ENCODE data around the gene CLCN6. TPM values are rescaled to one million over a fixed set of nuclear protein-coding genes. Genes with fewer than 3 reads are reported as not detected.
"Not testable (repeated sequence)": the region's sequence is repeated elsewhere in the genome, so short reads cannot be mapped to it uniquely, and the experiment has no call there.

Gene CLCN6
- total RNA-seq, 2 experiments from 2014 or later, result 9.6 to 13.3 TPM

GRCh38 chr1:11799099-11799498 is 6.9 kb upstream of the CLCN6 start:
- no peak for DNase-seq
- H3K9me3 Mint-ChIP-seq, result no peaks in the 10 kb centered on the region
- no peaks in the 10 kb centered on the region for H3K36me3 Mint-ChIP-seq
- peaks cover 21% of the 10 kb centered on the region for H3K4me1 Mint-ChIP-seq
- no peak overlapping the region for H3K27ac Mint-ChIP-seq
- no peaks in the 10 kb centered on the region for H3K27me3 Mint-ChIP-seq
- H3K4me3 Mint-ChIP-seq, result no peak overlapping the region

- Mint-ChIP-seq H3K27ac (no peak overlapping the region), H3K36me3 (no peaks in the 10 kb centered on the region), H3K9me3 (no peaks in the 10 kb centered on the region), H3K27me3 (no peaks in the 10 kb centered on the region), H3K4me1 (peaks cover 27% of the 10 kb centered on the region), H3K4me3 (no peak overlapping the region)
- DNase-seq, result no peak
These were observed 6.1 kb upstream of the CLCN6 start for GRCh38 chr1:11799896-11800295.

DNA sequence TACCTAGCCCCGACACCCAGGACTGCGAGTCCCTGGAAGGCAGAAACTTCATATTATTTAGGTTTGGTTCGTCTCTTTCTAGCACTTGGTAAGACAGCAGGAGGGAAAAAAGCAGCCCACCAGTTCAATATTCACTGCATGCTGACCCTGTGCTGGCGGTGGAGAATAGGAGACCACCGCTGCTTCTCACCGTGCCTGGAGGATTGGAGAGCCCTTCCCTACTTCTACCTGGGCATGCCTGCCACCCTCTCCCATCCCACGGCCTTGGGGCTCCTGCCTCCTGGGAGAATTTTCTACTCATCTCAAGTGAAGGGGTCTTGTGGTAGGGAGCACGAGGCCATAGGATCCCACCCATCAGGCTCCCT is 5.6 kb upstream of the CLCN6 start:
- H3K36me3 Mint-ChIP-seq, result no peaks in the 10 kb centered on the region
- no peak for DNase-seq
- H3K27me3 Mint-ChIP-seq, result no peaks in the 10 kb centered on the region
- H3K9me3 Mint-ChIP-seq, result no peaks in the 10 kb centered on the region
- peaks cover 30% of the 10 kb centered on the region for H3K4me1 Mint-ChIP-seq
- no peak overlapping the region for H3K27ac Mint-ChIP-seq
- no peak overlapping the region for H3K4me3 Mint-ChIP-seq

- H3K27ac Mint-ChIP-seq, result no peak overlapping the region
- no peak for DNase-seq
- no peaks in the 10 kb centered on the region for H3K27me3 Mint-ChIP-seq
- peaks cover 30% of the 10 kb centered on the region for H3K4me1 Mint-ChIP-seq
- H3K9me3 Mint-ChIP-seq, result no peaks in the 10 kb centered on the region
- H3K36me3 Mint-ChIP-seq, result no peaks in the 10 kb centered on the region
- H3K4me3 Mint-ChIP-seq, result no peak overlapping the region
These were observed 5.1 kb upstream of the CLCN6 start for GRCh38 chr1:11800756-11801433.

DNA sequence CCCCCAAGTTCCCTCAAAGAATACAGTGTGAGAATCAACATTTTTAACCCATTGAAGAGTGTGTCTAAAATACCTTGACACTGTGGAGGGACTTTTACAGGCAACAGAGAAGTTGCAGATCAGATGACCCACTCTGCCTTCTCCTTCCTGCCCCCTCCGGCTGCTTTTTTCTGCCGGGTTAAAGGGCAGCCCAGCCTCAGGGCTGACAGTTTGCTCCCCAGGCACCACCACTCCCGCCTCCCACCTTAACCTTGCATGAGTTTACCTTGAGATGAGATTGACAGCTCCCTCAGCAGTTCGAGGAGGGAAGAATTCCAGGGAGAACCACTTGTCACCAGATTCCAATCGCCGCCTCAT is 3.4 kb upstream of the CLCN6 start:
- peaks cover 40% of the 10 kb centered on the region for H3K4me1 Mint-ChIP-seq

GRCh38 chr1:11802973-11803885 is 2.8 kb upstream of the CLCN6 start:
- peak overlapping the region; percentile 72 for H3K27ac Mint-ChIP-seq
- peak; percentile 79 for DNase-seq
- H3K36me3 Mint-ChIP-seq, result no peaks in the 10 kb centered on the region
- H3K4me1 Mint-ChIP-seq, result peaks cover 45% of the 10 kb centered on the region
- no peaks in the 10 kb centered on the region for H3K9me3 Mint-ChIP-seq
- H3K4me3 Mint-ChIP-seq, result peak overlapping the region; percentile 93
- no peaks in the 10 kb centered on the region for H3K27me3 Mint-ChIP-seq

More for the DNA sequence above, 3.4 kb upstream of the CLCN6 start:
- no peaks in the 10 kb centered on the region for H3K9me3 Mint-ChIP-seq
- H3K27ac Mint-ChIP-seq, result peak overlapping the region; percentile 72
- H3K36me3 Mint-ChIP-seq, result no peaks in the 10 kb centered on the region
- peak overlapping the region; percentile 93 for H3K4me3 Mint-ChIP-seq
- H3K27me3 Mint-ChIP-seq, result no peaks in the 10 kb centered on the region
- no peak for DNase-seq

DNA sequence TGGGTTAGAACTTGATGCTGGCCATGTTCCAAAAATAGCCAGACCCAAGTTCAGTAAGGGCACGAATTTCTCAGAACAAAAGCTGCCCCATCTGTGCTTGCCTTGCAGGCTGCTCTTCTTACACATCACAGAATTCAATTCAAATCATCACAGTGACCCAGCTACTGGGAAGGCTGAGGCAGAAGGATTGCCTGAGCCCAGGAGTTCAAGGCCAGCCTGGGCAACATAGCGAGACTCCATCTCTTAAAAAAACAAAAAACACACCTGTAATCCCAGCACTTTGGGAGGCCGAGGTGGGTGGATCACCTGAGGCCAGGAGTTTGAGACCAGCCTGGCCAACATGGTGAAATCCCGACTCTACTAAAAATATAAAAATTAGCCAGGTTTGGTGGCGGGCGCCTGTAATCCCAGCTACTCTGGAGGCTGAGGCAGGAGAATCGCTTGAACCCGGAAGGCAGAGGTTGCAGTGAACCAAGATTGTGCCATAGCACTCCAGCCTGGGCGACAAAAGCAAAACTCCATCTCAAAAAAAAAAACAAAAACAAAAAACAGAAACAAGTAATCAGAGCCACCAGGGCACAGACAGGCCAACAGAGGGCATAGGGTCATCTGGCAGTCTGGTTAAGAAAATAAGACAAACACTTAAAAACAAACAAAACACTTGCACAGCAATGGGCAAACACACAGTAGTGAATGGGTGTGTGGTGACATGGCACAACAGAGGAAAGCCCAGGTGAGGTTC is 1.9 kb upstream of the CLCN6 start:
- Mint-ChIP-seq H3K4me3 (peak overlapping the region; percentile 93), H3K27ac (peak overlapping the region; percentile 87), H3K4me1 (peaks cover 48% of the 10 kb centered on the region)
- not testable (repeated sequence) for H3K27me3 Mint-ChIP-seq, DNase-seq, H3K36me3 Mint-ChIP-seq, H3K9me3 Mint-ChIP-seq

- H3K4me1 Mint-ChIP-seq, result peaks cover 49% of the 10 kb centered on the region
- H3K4me3 Mint-ChIP-seq, result peak overlapping the region; percentile 93
- no peaks in the 10 kb centered on the region for H3K9me3 Mint-ChIP-seq
- no peaks in the 10 kb centered on the region for H3K27me3 Mint-ChIP-seq
- peak overlapping the region; percentile 87 for H3K27ac Mint-ChIP-seq
- H3K36me3 Mint-ChIP-seq, result peaks cover 4% of the 10 kb centered on the region
- DNase-seq, result peak; percentile 31
These were observed 1.1 kb upstream of the CLCN6 start for GRCh38 chr1:11804666-11805421.

DNA sequence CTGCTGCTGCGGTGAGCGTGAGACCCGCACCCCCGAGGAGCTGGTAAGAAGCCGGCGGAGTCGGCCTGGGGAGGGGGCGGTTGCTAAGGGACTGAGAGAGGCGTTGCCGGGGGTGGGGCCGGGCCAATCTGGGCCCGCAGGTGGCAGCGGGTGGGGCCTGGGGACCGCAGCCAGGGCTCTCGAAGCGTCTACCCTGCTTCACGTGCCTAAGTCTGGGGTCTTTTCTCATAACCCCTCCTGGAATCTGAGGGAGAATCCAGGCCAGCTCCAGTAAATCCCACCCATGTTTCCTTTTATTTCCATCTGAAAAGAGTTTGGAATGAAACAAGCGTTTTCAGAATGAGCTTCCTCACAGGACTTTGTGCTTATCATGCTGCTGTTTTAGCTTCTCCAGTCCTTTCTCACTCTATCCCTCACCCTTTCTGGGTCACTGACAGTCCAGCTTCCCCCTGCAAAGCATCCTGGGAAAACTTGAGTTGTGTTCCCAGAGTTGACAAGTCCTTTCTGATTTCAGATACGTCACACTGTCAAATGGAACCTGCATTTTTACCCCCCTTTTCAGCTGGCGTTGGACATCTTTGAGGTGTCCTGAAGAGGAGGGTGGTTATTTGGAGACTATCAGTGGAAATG is 431 bp downstream of the CLCN6 start:
- no peak for DNase-seq
- H3K9me3 Mint-ChIP-seq, result no peaks in the 10 kb centered on the region

GRCh38 chr1:11807133-11807532 is 1.1 kb downstream of the CLCN6 start:
- Mint-ChIP-seq H3K36me3 (peaks cover 10% of the 10 kb centered on the region), H3K4me3 (peak overlapping the region; percentile 93), H3K4me1 (peaks cover 50% of the 10 kb centered on the region), H3K9me3 (no peaks in the 10 kb centered on the region), H3K27me3 (no peaks in the 10 kb centered on the region), H3K27ac (peak overlapping the region; percentile 87)
- no peak for DNase-seq

More for the DNA sequence above, 431 bp downstream of the CLCN6 start:
- Mint-ChIP-seq H3K36me3 (peaks cover 4% of the 10 kb centered on the region), H3K27me3 (no peaks in the 10 kb centered on the region), H3K4me3 (peak overlapping the region; percentile 93), H3K4me1 (peaks cover 49% of the 10 kb centered on the region), H3K27ac (peak overlapping the region; percentile 87)

DNA sequence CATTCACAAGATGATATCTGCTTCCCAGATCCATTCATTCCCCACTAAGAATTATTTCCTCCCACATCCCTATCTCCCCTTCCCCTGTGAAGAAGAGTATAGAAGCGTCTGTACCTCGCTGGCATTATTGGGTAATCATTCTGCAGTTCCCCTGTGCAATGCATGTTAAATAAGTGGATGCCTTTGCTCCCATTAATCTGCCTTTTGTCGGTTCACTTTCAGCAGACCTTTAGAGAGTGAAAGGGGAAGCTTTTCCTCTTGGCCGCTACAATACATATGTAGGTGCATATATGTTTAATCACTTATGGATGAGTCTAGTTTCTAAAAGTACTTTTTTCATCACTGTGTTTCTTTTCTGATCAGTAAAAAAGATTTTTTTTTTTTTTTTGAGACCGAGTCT is 7.0 kb downstream of the CLCN6 start:
- peaks cover 11% of the 10 kb centered on the region for H3K4me1 Mint-ChIP-seq
- H3K9me3 Mint-ChIP-seq, result no peaks in the 10 kb centered on the region
- peaks cover 14% of the 10 kb centered on the region for H3K36me3 Mint-ChIP-seq
- no peak overlapping the region for H3K27ac Mint-ChIP-seq
- H3K27me3 Mint-ChIP-seq, result no peaks in the 10 kb centered on the region
- H3K4me3 Mint-ChIP-seq, result no peak overlapping the region
- no peak for DNase-seq

DNA sequence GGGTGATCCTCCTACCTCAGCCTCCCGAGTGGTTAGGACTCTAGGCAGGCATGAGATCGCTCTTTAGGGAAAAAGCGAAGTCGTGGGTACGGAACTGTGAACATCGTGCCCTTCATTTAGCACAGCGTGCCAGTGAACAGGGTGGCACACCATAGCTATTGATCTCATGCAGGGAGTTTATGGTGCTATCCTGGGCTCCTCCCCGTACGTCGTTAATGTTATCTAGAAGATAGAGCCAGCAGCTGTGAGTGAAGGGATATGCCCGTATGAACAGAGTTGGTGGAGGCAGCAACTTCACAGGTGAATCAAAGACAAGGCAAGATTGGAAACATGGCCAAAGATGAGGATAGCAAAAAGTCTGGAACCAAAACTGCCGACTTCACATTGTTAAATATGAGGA is 11.2 kb downstream of the CLCN6 start:
- Mint-ChIP-seq H3K4me3 (no peak overlapping the region), H3K27me3 (no peaks in the 10 kb centered on the region), H3K27ac (no peak overlapping the region), H3K9me3 (no peaks in the 10 kb centered on the region), H3K36me3 (peaks cover 8% of the 10 kb centered on the region), H3K4me1 (peaks cover 2% of the 10 kb centered on the region)
- DNase-seq, result no peak

GRCh38 chr1:11822091-11822490 is 16.1 kb downstream of the CLCN6 start:
- Mint-ChIP-seq H3K4me3 (no peak overlapping the region), H3K4me1 (no peaks in the 10 kb centered on the region), H3K27me3 (no peaks in the 10 kb centered on the region), H3K36me3 (peaks cover 6% of the 10 kb centered on the region), H3K9me3 (no peaks in the 10 kb centered on the region), H3K27ac (no peak overlapping the region)
- DNase-seq, result no peak

DNA sequence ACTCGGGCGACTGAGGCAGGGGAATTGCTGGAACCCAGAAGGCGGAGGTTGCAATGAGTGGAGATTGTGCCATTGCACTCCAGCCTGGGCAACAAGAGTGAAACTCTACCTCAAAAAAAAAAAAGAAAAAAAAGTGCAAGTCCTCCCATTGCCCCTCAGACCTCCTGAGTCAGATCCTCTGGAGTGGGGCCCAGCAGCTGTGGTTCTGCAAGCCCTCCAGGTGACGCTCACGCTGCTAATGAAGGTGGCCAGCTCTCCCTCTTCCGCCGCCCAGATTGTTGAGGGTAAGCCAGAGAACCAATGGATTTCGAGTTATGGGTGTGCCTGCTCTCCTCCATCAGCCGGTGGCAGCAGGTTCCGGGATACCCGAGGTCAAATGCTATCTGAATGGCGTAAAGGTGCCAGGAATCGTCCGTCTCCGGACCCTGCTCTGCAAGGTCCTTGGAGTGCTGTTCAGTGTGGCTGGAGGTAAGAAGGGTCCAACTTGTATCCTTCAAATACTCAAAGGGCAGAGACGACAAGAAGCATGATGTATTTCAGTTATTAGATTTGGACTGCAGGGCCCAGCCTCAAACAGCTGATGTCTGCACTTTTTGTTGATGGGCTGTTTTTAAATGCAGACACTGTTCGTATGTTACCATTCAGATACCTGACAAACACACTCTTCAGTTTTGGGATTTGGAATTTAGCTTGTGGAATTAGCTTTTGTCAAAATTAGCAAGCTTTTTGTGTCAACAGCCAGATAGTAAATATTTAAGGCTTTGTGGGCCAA is 17.6 kb downstream of the CLCN6 start:
- H3K36me3 Mint-ChIP-seq, result peaks cover 4% of the 10 kb centered on the region
- H3K4me1 Mint-ChIP-seq, result no peaks in the 10 kb centered on the region
- no peak overlapping the region for H3K27ac Mint-ChIP-seq
- no peaks in the 10 kb centered on the region for H3K9me3 Mint-ChIP-seq
- H3K4me3 Mint-ChIP-seq, result no peak overlapping the region
- DNase-seq, result no peak
- H3K27me3 Mint-ChIP-seq, result no peaks in the 10 kb centered on the region

Measured in activated naive CD8-positive, alpha-beta T cell treated with anti-CD3 and anti-CD28 coated beads for 36 hours (primary cell).